Bladder microvascular endothelial cell (primary cell): ENCODE data around the gene TMEM161B. TPM values are rescaled to one million over a fixed set of nuclear protein-coding genes. Genes with fewer than 3 reads are reported as not detected.

Source experiments
- total RNA-seq: library from RNA; depleted of rRNA; stranded (reverse); fragments of >200 nt; gene quantifications from 2 replicates; pipeline ENCODE4 v1.2.3, GENCODE V29; 2014

Gene TMEM161B
- total RNA-seq: 5.7 and 16.6 TPM in 2 replicates

DNA sequence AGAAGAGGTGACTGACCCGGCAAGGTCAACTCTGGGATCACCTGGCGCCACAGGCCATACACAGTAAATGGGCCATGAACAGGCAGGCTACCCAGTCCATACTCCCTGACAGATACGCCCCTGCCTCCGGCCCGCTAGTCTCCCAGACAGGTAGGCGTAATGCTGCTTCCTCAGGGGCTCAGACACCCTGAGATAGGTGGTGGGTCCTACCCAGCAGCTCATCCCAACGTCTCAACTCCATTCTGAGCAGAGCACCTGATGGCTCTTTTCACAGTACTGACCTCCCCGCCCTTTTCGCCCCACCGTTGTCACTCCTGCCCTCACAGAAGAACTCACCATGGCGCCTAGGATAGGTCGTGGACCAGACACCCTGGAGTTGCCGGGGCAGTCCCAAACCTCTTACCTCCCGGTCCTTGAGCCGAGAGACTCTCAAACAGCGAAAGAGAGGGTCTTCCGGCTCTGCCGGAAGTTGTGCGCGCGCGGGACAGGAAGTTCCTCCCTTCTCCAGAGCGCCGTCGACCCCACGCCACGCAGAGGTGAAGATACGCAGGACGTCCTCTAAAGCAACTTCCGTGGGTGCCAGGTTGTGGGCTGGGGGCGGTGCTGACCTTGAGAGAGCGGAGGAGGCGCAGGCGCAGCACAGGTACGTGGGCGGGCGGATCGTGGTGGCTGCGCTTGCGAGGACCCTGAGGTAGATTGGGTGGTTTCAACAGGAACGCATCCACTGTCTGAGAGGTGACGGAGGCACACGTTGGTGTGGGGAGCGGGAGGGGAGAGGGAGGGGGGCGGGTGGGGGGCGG lies at the start of gene TMEM161B:
TMEM161B (minus strand) TSS at position 461 of the 800 bp plus-strand sequence; CDS start at position 339, 122 bp downstream.

